CD8-positive, alpha-beta memory T cell (primary cell): ENCODE results near the gene FAM110D. TPM values are rescaled to one million over a fixed set of nuclear protein-coding genes. Genes with fewer than 3 reads are reported as not detected.

Experiments used
- CTCF ChIA-PET: fragments of 350-600 bp; sonication (Branson Sonifier 250); formaldehyde crosslinking; loops from one replicate; lab custom pipeline; 2021; ENCODE audit warnings: antibody characterized with exemption; lab: Charles Lee
- POLR2A ChIA-PET: fragments of 350-600 bp; sonication (Branson Sonifier 250); formaldehyde crosslinking; loops from one replicate; lab custom pipeline; 2021; ENCODE audit warnings: antibody characterized with exemption; lab: Charles Lee
- DNase-seq, 5 donors: peaks; one replicate each; pipeline versions ENCODE4 v3.0.0 to v3.0.0-alpha.2; 2020 to 2022; ENCODE audit warnings: mixed read lengths in 1 of 5
- H3K27ac ChIP-seq: one replicate; pipeline ENCODE4 v1.7.0; 2013; ENCODE audit warnings: low read depth, mild to moderate bottlenecking, low read length, moderate library complexity
- H3K27me3 ChIP-seq: 2 replicates; pipeline ENCODE4 v1.7.0; 2013; ENCODE audit warnings: low read length, mild to moderate bottlenecking; ENCODE audit not compliant: insufficient read depth, poor library complexity, severe bottlenecking
- H3K36me3 ChIP-seq: 2 replicates; pipeline ENCODE4 v1.7.0; 2013; ENCODE audit warnings: mild to moderate bottlenecking, low read length, moderate library complexity; ENCODE audit not compliant: insufficient read depth
- H3K4me1 ChIP-seq: 2 replicates; pipeline ENCODE4 v1.7.0; 2013; ENCODE audit warnings: mild to moderate bottlenecking, low read length, moderate library complexity; ENCODE audit not compliant: insufficient read depth
- H3K4me3 ChIP-seq: 2 replicates; pipeline ENCODE4 v1.7.0; 2013; ENCODE audit warnings: mild to moderate bottlenecking, low read length
- H3K9me3 ChIP-seq: 2 replicates; pipeline ENCODE4 v1.7.0; 2013; ENCODE audit warnings: mild to moderate bottlenecking, low read length
- H3K27ac Mint-ChIP-seq, 8 donors: one replicate each; pipeline ENCODE4 v1.8.0; 2020 to 2021; ENCODE audit warnings: mixed read lengths in 8 of 8, mild to moderate bottlenecking in 6 of 8, inconsistent platforms in 3 of 8, moderate library complexity in 3 of 8
- H3K27me3 Mint-ChIP-seq, 2 donors: one replicate each; pipeline ENCODE4 v1.8.0; 2020 to 2021; ENCODE audit warnings: mixed read lengths in 2 of 2, mild to moderate bottlenecking in 1 of 2, moderate library complexity in 1 of 2
- H3K36me3 Mint-ChIP-seq, 3 donors: one replicate each; pipeline ENCODE4 v1.8.0; 2020 to 2021; ENCODE audit warnings: mixed read lengths in 3 of 3, inconsistent platforms in 1 of 3, mild to moderate bottlenecking in 1 of 3
- H3K4me1 Mint-ChIP-seq, 3 donors: one replicate each; pipeline ENCODE4 v1.8.0; 2020 to 2021; ENCODE audit warnings: mixed read lengths in 3 of 3, inconsistent platforms in 1 of 3, mild to moderate bottlenecking in 1 of 3
- H3K4me3 Mint-ChIP-seq, 7 donors: one replicate each; pipeline ENCODE4 v1.8.0; 2020 to 2021; ENCODE audit warnings: mixed read lengths in 7 of 7, mild to moderate bottlenecking in 6 of 7, moderate library complexity in 4 of 7, inconsistent platforms in 2 of 7
- H3K9me3 Mint-ChIP-seq, 5 donors: one replicate each; pipeline ENCODE4 v1.8.0; 2020 to 2022; ENCODE audit warnings: mixed read lengths in 5 of 5, mild to moderate bottlenecking in 3 of 5, moderate library complexity in 2 of 5, inconsistent platforms in 1 of 5
- polyA plus RNA-seq: library from polyadenylated mRNA; unstranded; fragments of 300-500 nt; fragmentation: Illumina TruSeq; gene quantifications from one replicate; pipeline ENCODE4 v1.2.3, GENCODE V29; 2021
- total RNA-seq, 2 experiments: library from RNA; stranded (reverse); gene quantifications; one replicate each; pipeline ENCODE4 v1.2.3, GENCODE V29; 2021

Gene FAM110D
- total and polyA plus RNA-seq, 3 experiments from 2014 or later, result not detected

- Mint-ChIP-seq H3K4me3 (peak overlapping the region in 1 of 7 donors; percentile 28), H3K27me3 (peaks cover 43 to 50% of the 10 kb centered on the region in 2 donors)
Observed at GRCh38 chr1:26160527-26161414, 1.9 kb downstream of the FAM110D start.

GRCh38 chr1:26161415-26162219 lies 2.7 kb downstream of the FAM110D start:
- no peaks in the 10 kb centered on the region for H3K36me3 Mint-ChIP-seq
- CTCF ChIA-PET, result interaction anchor here (1.0 kb wide), 1 partner anchor 266 kb away, joined by 4 read pairs; no protein-coding TSS in a partner anchor
- Histone ChIP-seq H3K4me1 (peaks cover 16% of the 10 kb centered on the region), H3K27ac (peak overlapping the region; percentile 16), H3K4me3 (peak overlapping the region; percentile 26), H3K9me3 (no peaks in the 10 kb centered on the region), H3K36me3 (no peaks in the 10 kb centered on the region), H3K27me3 (peaks cover 13% of the 10 kb centered on the region)
- H3K4me1 Mint-ChIP-seq, result peaks cover 11 to 23% (median 13%) of the 10 kb centered on the region in 3 donors
- POLR2A ChIA-PET, result no interaction called here
- H3K9me3 Mint-ChIP-seq, result peaks cover 0 to 4% (median 0%) of the 10 kb centered on the region in 5 donors
- peaks cover 43 to 46% of the 10 kb centered on the region in 2 donors for H3K27me3 Mint-ChIP-seq
- H3K27ac Mint-ChIP-seq, result no peak overlapping the region
- peak overlapping the region in 3 of 7 donors; percentile 43 to 62 (median 44) for H3K4me3 Mint-ChIP-seq
- DNase-seq, result peak in 2 of 5 donors; percentile 35 to 57

More at GRCh38 chr1:26160527-26161414, 1.9 kb downstream of the FAM110D start:
- no peaks in the 10 kb centered on the region for H3K36me3 ChIP-seq
- H3K27ac ChIP-seq, result peak overlapping the region; percentile 16
- Mint-ChIP-seq H3K4me1 (peaks cover 8 to 22% (median 10%) of the 10 kb centered on the region in 3 donors), H3K27ac (no peak overlapping the region), H3K9me3 (peaks cover 0 to 4% (median 0%) of the 10 kb centered on the region in 5 donors), H3K36me3 (no peaks in the 10 kb centered on the region)
- H3K4me1 ChIP-seq, result peaks cover 16% of the 10 kb centered on the region
- CTCF ChIA-PET, result interaction anchor here (0.6 kb wide), 1 partner anchor 57 kb away, joined by 3 read pairs; no protein-coding TSS in a partner anchor
- H3K4me3 ChIP-seq, result no peak overlapping the region
- peaks cover 18% of the 10 kb centered on the region for H3K27me3 ChIP-seq
- no peaks in the 10 kb centered on the region for H3K9me3 ChIP-seq
- POLR2A ChIA-PET, result no interaction called here
- DNase-seq, result peak in 1 of 5 donors; percentile 31

GRCh38 chr1:26162220-26162709 lies 3.4 kb downstream of the FAM110D start:
- peaks cover 0 to 4% (median 0%) of the 10 kb centered on the region in 5 donors for H3K9me3 Mint-ChIP-seq
- H3K36me3 Mint-ChIP-seq, result no peaks in the 10 kb centered on the region
- no peak for DNase-seq
- H3K36me3 ChIP-seq, result no peaks in the 10 kb centered on the region
- H3K27ac Mint-ChIP-seq, result no peak overlapping the region
- peaks cover 16% of the 10 kb centered on the region for H3K4me1 ChIP-seq
- H3K4me3 ChIP-seq, result peak overlapping the region; percentile 26
- H3K4me1 Mint-ChIP-seq, result peaks cover 13 to 24% (median 18%) of the 10 kb centered on the region in 3 donors
- H3K27ac ChIP-seq, result no peak overlapping the region
- H3K27me3 ChIP-seq, result peaks cover 13% of the 10 kb centered on the region
- no peaks in the 10 kb centered on the region for H3K9me3 ChIP-seq
- POLR2A ChIA-PET, result no interaction called here
- CTCF ChIA-PET, result interaction anchor here (1.0 to 1.6 kb wide), 4 partner anchors 17 to 267 kb away, joined by 3 to 5 read pairs (median 4); no protein-coding TSS in a partner anchor
- peaks cover 39 to 42% of the 10 kb centered on the region in 2 donors for H3K27me3 Mint-ChIP-seq
- H3K4me3 Mint-ChIP-seq, result peak overlapping the region; percentile 16 to 76 (median 44)

GRCh38 chr1:26163684-26164035 lies 4.8 kb downstream of the FAM110D start:
- Histone ChIP-seq H3K36me3 (no peaks in the 10 kb centered on the region), H3K27me3 (peaks cover 13% of the 10 kb centered on the region), H3K9me3 (no peaks in the 10 kb centered on the region), H3K4me1 (peaks cover 16% of the 10 kb centered on the region), H3K27ac (no peak overlapping the region), H3K4me3 (peak overlapping the region; percentile 50)
- Mint-ChIP-seq H3K9me3 (peaks cover 0 to 2% (median 0%) of the 10 kb centered on the region in 5 donors), H3K27me3 (peaks cover 28 to 30% of the 10 kb centered on the region in 2 donors), H3K27ac (no peak overlapping the region), H3K4me1 (peaks cover 13 to 24% (median 18%) of the 10 kb centered on the region in 3 donors), H3K36me3 (no peaks in the 10 kb centered on the region), H3K4me3 (peak overlapping the region in 6 of 7 donors; percentile 18 to 55 (median 32))
- ChIA-PET POLR2A (no interaction called here), CTCF (interaction anchor here (0.8 to 1.6 kb wide), 9 partner anchors 10 to 158 kb away, joined by 3 to 6 read pairs (median 3); partner anchors contain the start of gene CEP85)
- no peak for DNase-seq

DNA sequence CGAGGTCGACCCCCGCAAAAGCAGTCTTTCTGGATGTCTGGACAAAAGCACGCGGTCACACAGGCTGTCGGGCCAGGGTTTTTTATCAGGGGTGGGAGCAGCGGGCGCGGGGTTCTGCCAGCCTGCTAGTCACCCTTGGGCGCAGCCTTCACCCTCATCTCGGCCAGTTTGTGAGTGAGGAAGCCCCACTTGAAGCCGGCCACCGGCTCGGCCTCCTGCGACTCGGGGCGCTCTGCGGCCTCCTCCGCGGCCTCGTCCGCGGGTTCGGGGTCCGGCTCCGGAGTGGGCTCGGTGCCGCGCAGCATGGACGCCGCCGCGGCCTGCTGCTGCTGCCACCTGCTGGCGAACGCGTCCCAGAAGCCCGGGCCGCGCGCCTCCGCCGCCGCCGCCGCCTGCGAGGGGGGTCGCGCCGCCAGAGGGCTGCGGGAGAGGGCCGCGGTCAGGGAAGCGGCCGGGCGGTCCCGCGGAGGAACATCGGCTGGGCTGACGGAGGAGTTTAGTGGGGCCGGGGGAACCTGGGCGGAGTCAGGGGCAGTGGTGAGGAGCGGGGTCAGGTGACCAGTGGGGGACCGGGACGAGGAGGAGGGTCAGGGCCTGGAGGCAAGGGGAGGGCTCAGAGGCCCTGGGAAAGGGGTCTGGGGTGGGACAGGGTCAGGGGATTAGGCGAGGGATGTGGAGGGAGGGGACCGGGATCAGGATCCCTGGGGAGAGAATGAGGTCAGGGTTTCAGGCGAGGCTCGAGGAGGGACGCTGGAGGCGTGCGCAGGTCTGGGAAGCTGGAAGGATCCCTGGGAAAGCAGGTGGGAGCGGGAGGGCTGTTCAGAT lies 5.4 kb downstream of the FAM110D start:
- H3K27me3 Mint-ChIP-seq, result peaks cover 23 to 24% of the 10 kb centered on the region in 2 donors
- Histone ChIP-seq H3K9me3 (no peaks in the 10 kb centered on the region), H3K4me3 (peak overlapping the region; percentile 50), H3K27ac (no peak overlapping the region), H3K27me3 (peaks cover 10% of the 10 kb centered on the region), H3K4me1 (peaks cover 18% of the 10 kb centered on the region), H3K36me3 (no peaks in the 10 kb centered on the region)
- CTCF ChIA-PET, result interaction anchor here (0.8 to 1.7 kb wide), 10 partner anchors 10 to 253 kb away, joined by 3 to 6 read pairs (median 4); partner anchors contain the start of gene CEP85
- POLR2A ChIA-PET, result no interaction called here
- peaks cover 0 to under 1% (median 0%) of the 10 kb centered on the region in 5 donors for H3K9me3 Mint-ChIP-seq
- DNase-seq, result peak; percentile 39 to 60 (median 42)
- H3K4me1 Mint-ChIP-seq, result peaks cover 15 to 27% (median 20%) of the 10 kb centered on the region in 3 donors
- no peak overlapping the region for H3K27ac Mint-ChIP-seq
- H3K36me3 Mint-ChIP-seq, result no peaks in the 10 kb centered on the region
- H3K4me3 Mint-ChIP-seq, result peak overlapping the region; percentile 18 to 72 (median 54)

DNA sequence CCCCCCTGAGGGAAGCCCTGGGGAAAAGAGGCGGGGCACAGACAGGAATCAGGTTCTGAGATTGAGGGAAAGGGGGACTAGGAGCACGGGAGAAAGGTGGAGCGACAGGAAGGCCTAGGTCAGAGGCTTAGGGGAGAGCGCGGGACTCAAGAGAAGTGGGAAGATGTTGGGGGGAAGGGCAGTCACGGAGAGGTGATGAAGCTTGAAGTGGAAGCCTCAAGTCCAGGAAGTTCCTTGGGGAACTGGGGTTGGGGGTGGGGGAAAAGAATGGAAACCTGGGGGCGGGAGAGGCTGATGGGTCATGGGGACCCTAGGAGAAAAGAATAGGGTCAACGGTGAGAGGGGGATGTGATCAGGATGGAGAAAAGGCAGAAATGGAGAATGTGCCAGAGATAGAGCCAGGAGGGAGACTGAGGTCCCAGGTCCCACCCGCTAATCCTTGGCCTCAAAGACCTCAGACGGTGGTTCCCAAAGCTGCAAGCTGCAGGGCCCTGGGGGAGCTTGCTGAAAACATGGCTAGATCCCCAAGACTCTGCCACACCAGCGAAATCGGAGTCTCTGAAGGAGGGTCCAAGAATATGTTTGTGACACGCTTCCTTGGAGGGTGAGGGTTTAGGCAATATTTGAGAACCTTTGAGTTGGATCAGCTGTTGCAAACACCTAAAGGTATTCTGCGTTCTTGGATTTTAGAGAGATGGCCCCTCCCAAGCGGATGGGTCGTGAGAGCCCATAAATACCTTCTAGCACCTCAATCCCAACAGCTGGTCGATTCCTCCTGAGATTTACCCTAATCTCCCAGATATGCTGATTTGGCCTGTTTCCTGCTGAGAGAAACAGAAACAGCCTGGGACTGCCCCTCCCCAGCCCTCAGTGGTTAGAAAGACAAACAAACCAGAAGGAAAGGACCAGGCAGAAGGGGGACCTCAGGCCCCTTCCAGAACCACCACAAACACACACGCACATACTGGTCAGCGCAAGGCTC lies 6.3 kb downstream of the FAM110D start:
- Mint-ChIP-seq H3K4me3 (peak overlapping the region; percentile 28 to 72 (median 54)), H3K27ac (no peak overlapping the region), H3K9me3 (no peaks in the 10 kb centered on the region), H3K36me3 (peaks cover 0 to 4% (median 0%) of the 10 kb centered on the region in 3 donors), H3K4me1 (peaks cover 15 to 30% (median 22%) of the 10 kb centered on the region in 3 donors), H3K27me3 (peaks cover 16 to 19% of the 10 kb centered on the region in 2 donors)
- Histone ChIP-seq H3K9me3 (no peaks in the 10 kb centered on the region), H3K4me1 (peaks cover 22% of the 10 kb centered on the region), H3K27me3 (peaks cover 8% of the 10 kb centered on the region), H3K36me3 (no peaks in the 10 kb centered on the region), H3K4me3 (no peak overlapping the region), H3K27ac (no peak overlapping the region)
- ChIA-PET CTCF (interaction anchor here (1.0 to 1.8 kb wide), 4 partner anchors 20 to 252 kb away, joined by 3 to 7 read pairs (median 4); partner anchors contain the start of gene CEP85), POLR2A (no interaction called here)
- DNase-seq, result no peak
